ENCODE measurements around the gene AP2M1. TPM values are rescaled to one million over a fixed set of nuclear protein-coding genes. Genes with fewer than 3 reads are reported as not detected.
"Not testable (repeated sequence)": the region's sequence is repeated elsewhere in the genome, so short reads cannot be mapped to it uniquely, and the experiment has no call there.

Gene AP2M1
- polyA plus RNA-seq, 1 donor from 2014 or later: 551 TPM

- no peak overlapping the region for H3K9ac ChIP-seq (ENCODE audit: low read length)
- H3K9me2 ChIP-seq (ENCODE audit: insufficient read depth, low read length): no peaks in the 10 kb centered on the region
- no peaks in the 10 kb centered on the region for H3K9me3 ChIP-seq (ENCODE audit: low read length)
- TF ChIP-seq EZH2 (IDR thresholded peaks at IDR 0.05; ENCODE audit: borderline replicate concordance, insufficient read depth, low read length, poor library complexity, severe bottlenecking): no peak
- TF ChIP-seq POLR2AphosphoS5 (IDR thresholded peaks at IDR 0.05): no peak
- TF ChIP-seq MXI1 (conservative IDR thresholded peaks at IDR 0.05; ENCODE audit: poor library complexity, severe bottlenecking): no peak
- H3F3A ChIP-seq (ENCODE audit: insufficient read depth, low read length, poor library complexity, severe bottlenecking): peaks cover 3% of the 10 kb centered on the region
- H3K36me3 ChIP-seq (ENCODE audit: insufficient read depth, low read length): no peaks in the 10 kb centered on the region
- H4K20me1 ChIP-seq (ENCODE audit: insufficient read depth): no peaks in the 10 kb centered on the region
- H3K27ac ChIP-seq (ENCODE audit: low read length): no peak overlapping the region
- H3K4me3 ChIP-seq (ENCODE audit: low read length): peak overlapping the region; percentile 97
- H3K4me2 ChIP-seq (ENCODE audit: low read length): no peak overlapping the region
- H2AFZ ChIP-seq (ENCODE audit: low read depth, low read length): no peak overlapping the region
- H3K27me3 ChIP-seq (ENCODE audit: insufficient read depth, low read depth, low read length): no peaks in the 10 kb centered on the region
- peaks cover 55% of the 10 kb centered on the region for H3K79me2 ChIP-seq (replicated peaks; ENCODE audit: insufficient read depth, low read length)
Measured at GRCh38 chr3:184158404-184158803, 16.3 kb upstream of the AP2M1 start.

GRCh38 chr3:184160456-184160855 lies 14.2 kb upstream of the AP2M1 start:
- Histone ChIP-seq H3K9ac (ENCODE audit: low read length) (no peak overlapping the region), H3K27me3 (ENCODE audit: insufficient read depth, low read depth, low read length) (no peaks in the 10 kb centered on the region), H3F3A (ENCODE audit: insufficient read depth, low read length, poor library complexity, severe bottlenecking) (peaks cover 3% of the 10 kb centered on the region), H4K20me1 (ENCODE audit: insufficient read depth) (no peaks in the 10 kb centered on the region), H3K27ac (ENCODE audit: low read length) (no peak overlapping the region), H3K79me2 (replicated peaks; ENCODE audit: insufficient read depth, low read length) (peaks cover 52% of the 10 kb centered on the region), H3K9me2 (ENCODE audit: insufficient read depth, low read length) (no peaks in the 10 kb centered on the region), H3K36me3 (ENCODE audit: insufficient read depth, low read length) (peaks cover 6% of the 10 kb centered on the region), H3K4me2 (ENCODE audit: low read length) (no peak overlapping the region), H3K4me3 (ENCODE audit: low read length) (no peak overlapping the region), H3K9me3 (ENCODE audit: low read length) (no peaks in the 10 kb centered on the region), H2AFZ (ENCODE audit: low read depth, low read length) (no peak overlapping the region)
- TF ChIP-seq, protein P1, sequence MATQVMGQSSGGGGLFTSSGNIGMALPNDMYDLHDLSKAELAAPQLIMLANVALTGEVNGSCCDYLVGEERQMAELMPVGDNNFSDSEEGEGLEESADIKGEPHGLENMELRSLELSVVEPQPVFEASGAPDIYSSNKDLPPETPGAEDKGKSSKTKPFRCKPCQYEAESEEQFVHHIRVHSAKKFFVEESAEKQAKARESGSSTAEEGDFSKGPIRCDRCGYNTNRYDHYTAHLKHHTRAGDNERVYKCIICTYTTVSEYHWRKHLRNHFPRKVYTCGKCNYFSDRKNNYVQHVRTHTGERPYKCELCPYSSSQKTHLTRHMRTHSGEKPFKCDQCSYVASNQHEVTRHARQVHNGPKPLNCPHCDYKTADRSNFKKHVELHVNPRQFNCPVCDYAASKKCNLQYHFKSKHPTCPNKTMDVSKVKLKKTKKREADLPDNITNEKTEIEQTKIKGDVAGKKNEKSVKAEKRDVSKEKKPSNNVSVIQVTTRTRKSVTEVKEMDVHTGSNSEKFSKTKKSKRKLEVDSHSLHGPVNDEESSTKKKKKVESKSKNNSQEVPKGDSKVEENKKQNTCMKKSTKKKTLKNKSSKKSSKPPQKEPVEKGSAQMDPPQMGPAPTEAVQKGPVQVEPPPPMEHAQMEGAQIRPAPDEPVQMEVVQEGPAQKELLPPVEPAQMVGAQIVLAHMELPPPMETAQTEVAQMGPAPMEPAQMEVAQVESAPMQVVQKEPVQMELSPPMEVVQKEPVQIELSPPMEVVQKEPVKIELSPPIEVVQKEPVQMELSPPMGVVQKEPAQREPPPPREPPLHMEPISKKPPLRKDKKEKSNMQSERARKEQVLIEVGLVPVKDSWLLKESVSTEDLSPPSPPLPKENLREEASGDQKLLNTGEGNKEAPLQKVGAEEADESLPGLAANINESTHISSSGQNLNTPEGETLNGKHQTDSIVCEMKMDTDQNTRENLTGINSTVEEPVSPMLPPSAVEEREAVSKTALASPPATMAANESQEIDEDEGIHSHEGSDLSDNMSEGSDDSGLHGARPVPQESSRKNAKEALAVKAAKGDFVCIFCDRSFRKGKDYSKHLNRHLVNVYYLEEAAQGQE (IDR thresholded peaks at IDR 0.05; ENCODE audit: borderline replicate concordance): no peak
- TF ChIP-seq EZH2 (IDR thresholded peaks at IDR 0.05; ENCODE audit: borderline replicate concordance, insufficient read depth, low read length, poor library complexity, severe bottlenecking): no peak

GRCh38 chr3:184162571-184163070 lies 12.0 kb upstream of the AP2M1 start:
- H3K36me3 ChIP-seq (ENCODE audit: insufficient read depth, low read length): peaks cover 11% of the 10 kb centered on the region
- not testable (repeated sequence) for H3K9me2 ChIP-seq (ENCODE audit: insufficient read depth, low read length); H3K27ac ChIP-seq (ENCODE audit: low read length); H2AFZ ChIP-seq (ENCODE audit: low read depth, low read length); H3K27me3 ChIP-seq (ENCODE audit: insufficient read depth, low read depth, low read length); H3F3A ChIP-seq (ENCODE audit: insufficient read depth, low read length, poor library complexity, severe bottlenecking); H3K9me3 ChIP-seq (ENCODE audit: low read length); H3K9ac ChIP-seq (ENCODE audit: low read length); H3K4me2 ChIP-seq (ENCODE audit: low read length); H4K20me1 ChIP-seq (ENCODE audit: insufficient read depth); H3K4me3 ChIP-seq (ENCODE audit: low read length)
- peaks cover 33% of the 10 kb centered on the region for H3K79me2 ChIP-seq (replicated peaks; ENCODE audit: insufficient read depth, low read length)

DNA sequence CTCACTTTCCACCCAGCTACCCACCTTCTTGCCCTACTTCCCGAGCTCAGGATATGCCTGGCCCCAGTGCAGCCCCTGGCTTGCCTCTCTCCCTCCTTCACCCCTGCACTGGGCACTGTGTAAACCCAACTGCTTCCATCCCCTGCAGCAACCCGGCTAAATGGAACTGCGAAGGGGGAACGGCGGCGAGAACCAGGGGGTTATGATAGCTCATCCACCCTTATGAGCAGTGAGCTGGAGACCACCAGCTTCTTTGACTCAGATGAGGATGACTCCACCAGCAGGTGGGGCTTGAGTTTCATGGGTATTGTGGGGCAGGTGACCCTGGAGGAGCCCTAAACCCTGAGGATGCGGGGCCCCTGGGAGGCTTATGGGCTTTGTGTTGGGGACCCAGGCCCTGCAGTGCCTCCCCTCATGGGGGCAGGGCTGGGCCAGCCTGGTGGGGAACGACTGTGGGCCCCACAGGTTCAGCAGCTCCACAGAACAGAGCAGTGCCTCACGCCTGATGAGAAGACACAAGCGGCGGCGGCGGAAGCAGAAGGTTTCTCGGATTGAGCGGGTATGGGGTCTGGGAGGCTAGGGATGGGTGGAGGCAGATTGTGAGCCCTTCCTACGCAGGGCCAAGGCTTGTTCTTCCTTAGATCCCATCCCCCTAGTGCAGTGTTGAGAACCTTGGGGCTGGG lies 9.9 kb upstream of the AP2M1 start:
- H2AFZ ChIP-seq (ENCODE audit: low read depth, low read length): no peak overlapping the region
- H3F3A ChIP-seq (ENCODE audit: insufficient read depth, low read length, poor library complexity, severe bottlenecking): no peaks in the 10 kb centered on the region
- no peak overlapping the region for H3K4me3 ChIP-seq (ENCODE audit: low read length)
- H3K27ac ChIP-seq (ENCODE audit: low read length): no peak overlapping the region
- H3K9ac ChIP-seq (ENCODE audit: low read length): no peak overlapping the region
- peaks cover 19% of the 10 kb centered on the region for H3K79me2 ChIP-seq (replicated peaks; ENCODE audit: insufficient read depth, low read length)
- H3K27me3 ChIP-seq (ENCODE audit: insufficient read depth, low read depth, low read length): no peaks in the 10 kb centered on the region
- no peaks in the 10 kb centered on the region for H3K9me2 ChIP-seq (ENCODE audit: insufficient read depth, low read length)
- no peaks in the 10 kb centered on the region for H4K20me1 ChIP-seq (ENCODE audit: insufficient read depth)
- H3K9me3 ChIP-seq (ENCODE audit: low read length): no peaks in the 10 kb centered on the region
- H3K36me3 ChIP-seq (ENCODE audit: insufficient read depth, low read length): peaks cover 11% of the 10 kb centered on the region
- no peak overlapping the region for H3K4me2 ChIP-seq (ENCODE audit: low read length)
- TF ChIP-seq POLR2AphosphoS5 (IDR thresholded peaks at IDR 0.05) (no peak), TAF1 (IDR thresholded peaks at IDR 0.05; ENCODE audit: low read depth) (no peak), EP300 (conservative IDR thresholded peaks at IDR 0.05; ENCODE audit: poor library complexity, severe bottlenecking) (no peak), EZH2 (IDR thresholded peaks at IDR 0.05; ENCODE audit: borderline replicate concordance, insufficient read depth, low read length, poor library complexity, severe bottlenecking) (no peak), SMC3 (conservative IDR thresholded peaks at IDR 0.05; ENCODE audit: poor library complexity) (no peak), RAD21 (conservative IDR thresholded peaks at IDR 0.05) (no peak), MXI1 (conservative IDR thresholded peaks at IDR 0.05; ENCODE audit: poor library complexity, severe bottlenecking) (no peak)
- TF ChIP-seq, protein P2, sequence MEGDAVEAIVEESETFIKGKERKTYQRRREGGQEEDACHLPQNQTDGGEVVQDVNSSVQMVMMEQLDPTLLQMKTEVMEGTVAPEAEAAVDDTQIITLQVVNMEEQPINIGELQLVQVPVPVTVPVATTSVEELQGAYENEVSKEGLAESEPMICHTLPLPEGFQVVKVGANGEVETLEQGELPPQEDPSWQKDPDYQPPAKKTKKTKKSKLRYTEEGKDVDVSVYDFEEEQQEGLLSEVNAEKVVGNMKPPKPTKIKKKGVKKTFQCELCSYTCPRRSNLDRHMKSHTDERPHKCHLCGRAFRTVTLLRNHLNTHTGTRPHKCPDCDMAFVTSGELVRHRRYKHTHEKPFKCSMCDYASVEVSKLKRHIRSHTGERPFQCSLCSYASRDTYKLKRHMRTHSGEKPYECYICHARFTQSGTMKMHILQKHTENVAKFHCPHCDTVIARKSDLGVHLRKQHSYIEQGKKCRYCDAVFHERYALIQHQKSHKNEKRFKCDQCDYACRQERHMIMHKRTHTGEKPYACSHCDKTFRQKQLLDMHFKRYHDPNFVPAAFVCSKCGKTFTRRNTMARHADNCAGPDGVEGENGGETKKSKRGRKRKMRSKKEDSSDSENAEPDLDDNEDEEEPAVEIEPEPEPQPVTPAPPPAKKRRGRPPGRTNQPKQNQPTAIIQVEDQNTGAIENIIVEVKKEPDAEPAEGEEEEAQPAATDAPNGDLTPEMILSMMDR (IDR thresholded peaks at IDR 0.05; ENCODE audit: poor library complexity, severe bottlenecking): no peak
